ENCODE measurements around the gene LCE1F.

LCE1F gene

GRCh38 chr1:152776361-152776760 is 1.4 kb downstream of the LCE1F start:
- no peak for DNase-seq (ENCODE audit: low spot score)

GRCh38 chr1:152777510-152778137 is 2.7 kb downstream of the LCE1F start:
- DNase-seq (ENCODE audit: low spot score) = no peak

- DNase-seq (ENCODE audit: low spot score) = no peak
These were observed 8.2 kb downstream of the LCE1F start for GRCh38 chr1:152783095-152783494.

DNA sequence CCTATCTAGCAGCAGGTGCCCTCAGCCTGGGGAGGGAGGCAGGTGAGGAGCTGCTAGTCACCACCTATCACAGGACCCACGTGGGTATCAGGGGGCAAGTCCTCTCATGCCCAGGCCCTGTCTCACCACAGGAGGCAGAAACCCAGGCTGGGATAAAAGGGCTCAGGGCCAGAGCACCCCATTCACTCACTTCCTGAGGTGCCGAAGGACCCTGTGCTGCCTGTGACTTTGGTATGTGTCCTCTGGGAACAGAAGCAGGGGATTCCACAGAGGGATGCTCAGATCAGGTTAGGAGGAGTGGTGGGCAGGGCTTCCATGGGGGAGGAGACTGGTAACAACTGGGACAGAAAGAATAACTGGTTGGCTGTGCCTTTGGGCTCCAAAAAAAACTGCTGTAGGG is 11.1 kb downstream of the LCE1F start, which contains the start of gene LCE1E:
Gene LCE1E (plus strand): TSS at position 181 of the 400 bp plus-strand sequence. CDS start 1,043 bp downstream, outside the sequence.
- no peak for DNase-seq (ENCODE audit: low spot score)

GRCh38 chr1:152795686-152796085 is 20.7 kb downstream of the LCE1F start:
- DNase-seq (ENCODE audit: low spot score) = no peak

DNA sequence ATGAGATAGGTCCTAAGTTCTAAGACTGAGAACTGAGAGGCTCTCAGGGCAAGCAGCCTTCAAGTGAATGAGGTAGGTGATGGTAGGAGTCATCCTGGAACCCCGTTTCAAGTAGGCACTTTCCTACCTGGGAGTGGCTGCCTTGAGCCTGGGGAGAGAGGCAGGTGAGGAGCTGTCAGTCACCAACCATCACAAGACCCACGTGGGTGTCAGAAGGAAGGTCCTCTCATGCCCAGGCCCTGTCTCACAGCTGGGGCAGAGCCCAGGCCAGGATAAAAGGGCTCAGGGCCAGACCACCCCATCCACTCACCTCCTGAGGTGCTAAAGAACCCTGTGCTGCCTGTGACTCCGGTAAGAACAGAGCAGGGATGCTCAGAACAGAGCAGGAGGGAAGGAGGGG is 21.5 kb downstream of the LCE1F start, which contains the start of gene LCE1D:
Gene LCE1D (plus strand): TSS at position 301 of the 400 bp plus-strand sequence. CDS start 1,074 bp downstream, outside the sequence.
- DNase-seq (ENCODE audit: low spot score) = no peak

DNA sequence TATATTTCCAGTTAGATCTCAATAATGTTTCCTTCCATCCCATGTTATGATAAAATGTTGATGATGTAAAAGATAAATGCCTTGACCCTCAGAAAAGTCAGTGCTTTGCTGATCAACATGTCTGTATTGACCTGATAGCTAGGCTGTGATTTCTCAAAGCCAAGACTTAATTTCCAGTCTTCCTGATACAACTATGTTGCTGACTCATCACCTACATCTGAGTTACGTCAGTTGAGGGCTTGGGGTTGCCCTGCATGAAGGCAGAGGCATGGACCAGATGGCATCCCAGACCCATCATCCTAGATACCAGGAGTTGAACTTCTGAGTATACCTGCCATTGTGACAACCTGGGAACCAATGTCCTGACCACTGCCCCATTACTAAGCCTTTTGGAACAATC is 26.4 kb downstream of the LCE1F start:
- DNase-seq (ENCODE audit: low spot score) = no peak

- DNase-seq (ENCODE audit: low spot score) = no peak
These were observed 31.6 kb downstream of the LCE1F start, which contains the start of gene LCE1C for GRCh38 chr1:152806576-152806975. TSS of gene LCE1C (minus strand) at chr1:152806651. CDS start at chr1:152805478, 1,173 bp downstream.

- no peak for DNase-seq (ENCODE audit: low spot score)
These were observed 36.1 kb downstream of the LCE1F start for GRCh38 chr1:152811050-152811449.

DNA sequence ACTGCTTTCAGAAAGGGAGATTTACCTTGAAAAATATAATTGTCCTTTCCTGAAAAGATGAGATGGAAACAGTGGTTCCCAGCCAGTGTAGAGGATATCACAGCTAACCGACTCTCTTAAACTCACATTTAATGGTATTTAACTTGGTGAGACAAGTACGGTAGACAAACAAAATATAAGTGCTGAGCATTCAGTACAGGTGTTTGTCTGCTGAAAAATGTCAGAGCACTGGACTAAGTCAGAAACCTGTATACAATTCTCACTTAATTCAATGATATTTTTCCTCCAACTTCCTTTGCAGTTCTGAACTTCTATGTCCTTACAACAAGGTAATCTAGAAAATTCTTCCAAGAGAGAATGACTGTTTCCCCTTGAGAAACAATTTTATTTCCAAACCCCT is 36.7 kb downstream of the LCE1F start, which contains the start of gene LCE1B:
Gene LCE1B (plus strand): TSS at position 301 of the 400 bp plus-strand sequence. CDS start 476 bp downstream, outside the sequence.
- DNase-seq (ENCODE audit: low spot score) = no peak

DNA sequence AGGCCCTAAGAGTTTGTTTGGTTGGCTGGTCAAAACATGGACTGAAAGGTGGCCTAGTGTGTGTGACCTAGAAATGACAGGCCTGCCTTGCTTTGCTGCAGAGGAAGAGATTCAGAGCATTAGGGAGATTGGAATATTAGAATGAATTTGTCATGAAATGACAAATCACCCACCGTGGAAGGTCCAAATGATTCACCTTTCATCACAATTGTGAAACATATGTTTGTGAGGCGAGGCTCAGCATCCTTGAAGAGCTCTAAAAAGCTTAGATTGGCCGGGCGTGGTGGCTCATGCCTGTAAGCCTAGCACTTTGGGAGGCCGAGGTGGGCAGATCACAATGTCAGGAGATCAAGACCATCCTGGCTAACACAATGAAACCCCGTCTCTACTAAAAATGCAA is 42.4 kb downstream of the LCE1F start:
- DNase-seq (ENCODE audit: low spot score) = no peak

GRCh38 chr1:152823294-152823693 is 48.4 kb downstream of the LCE1F start:
- DNase-seq (ENCODE audit: low spot score) = no peak

GRCh38 chr1:152824964-152825363 is 50.0 kb downstream of the LCE1F start:
- DNase-seq (ENCODE audit: low spot score) = no peak
